Naive thymus-derived CD8-positive, alpha-beta T cell (primary cell): Measurements from ENCODE around the gene APOL2. TPM values are rescaled to one million over a fixed set of nuclear protein-coding genes. Genes with fewer than 3 reads are reported as not detected.

Experiments used
- ATAC-seq, 2 donors: fragments of 150-1000 bp; cut with Tn5 transposase in 1 of 2; sonication (Bioruptor Pico), chemical (Tn5 transposase) in 1 of 2; 1 replicate in 1 of 2; 2 replicates in 1 of 2; pipeline ENCODE4 v1.10.0; 2021; ENCODE audit warnings: mild to moderate bottlenecking in 2 of 2, moderate library complexity in 2 of 2
- POLR2A ChIA-PET: fragments of 350-600 bp; sonication (Branson Sonifier 250); formaldehyde crosslinking; loops from one replicate; lab custom pipeline; 2021; ENCODE audit warnings: antibody characterized with exemption; lab: Charles Lee
- DNase-seq, 10 donors: peaks; one replicate each; pipeline versions ENCODE4 v3.0.0 to v3.0.0-alpha.2; 2020 to 2022
- H3K27ac Mint-ChIP-seq, 10 donors: one replicate each; pipeline ENCODE4 v1.8.0; 2020 to 2022; ENCODE audit warnings: mild to moderate bottlenecking in 10 of 10, mixed read lengths in 10 of 10, moderate library complexity in 4 of 10, inconsistent platforms in 1 of 10
- H3K27me3 Mint-ChIP-seq, 5 donors: one replicate each; pipeline ENCODE4 v1.8.0; 2021 to 2022; ENCODE audit warnings: mixed read lengths in 5 of 5
- H3K36me3 Mint-ChIP-seq, 3 donors: one replicate each; pipeline ENCODE4 v1.8.0; 2020 to 2022; ENCODE audit warnings: mixed read lengths in 3 of 3, mild to moderate bottlenecking in 2 of 3, inconsistent platforms in 1 of 3
- H3K4me1 Mint-ChIP-seq, 4 donors: one replicate each; pipeline ENCODE4 v1.8.0; 2021 to 2022; ENCODE audit warnings: mixed read lengths in 4 of 4
- H3K4me3 Mint-ChIP-seq, 10 donors: one replicate each; pipeline ENCODE4 v1.8.0; 2020 to 2022; ENCODE audit warnings: mild to moderate bottlenecking in 10 of 10, mixed read lengths in 10 of 10, moderate library complexity in 6 of 10, inconsistent platforms in 1 of 10
- H3K9me3 Mint-ChIP-seq, 9 donors: one replicate each; pipeline ENCODE4 v1.8.0; 2020 to 2022; ENCODE audit warnings: mixed read lengths in 9 of 9, mild to moderate bottlenecking in 3 of 9, inconsistent platforms in 1 of 9, moderate library complexity in 1 of 9
- polyA plus RNA-seq, 3 donors: library from polyadenylated mRNA; unstranded; fragments of 300-500 nt; fragmentation: Illumina TruSeq; gene quantifications; one replicate each; pipeline ENCODE4 v1.2.3, GENCODE V29; 2021
- total RNA-seq, 8 experiments: library from RNA in 2 of 8; stranded (reverse) in 2 of 8; gene quantifications; one replicate each; pipeline ENCODE4 v1.2.3 and lab custom pipeline; 2021 to 2026

APOL2 gene
- 10 to 100 TPM; 58.3 to 64.1 TPM for total RNA-seq
- 10 to 100 TPM; 11.7 to 16.4 (median 16.3) TPM for polyA plus RNA-seq
- total RNA-seq (lab: John Stamatoyannopoulos, UW), result 25.3 to 56.1 (median 45.8) reads per million in 6 experiments

DNA sequence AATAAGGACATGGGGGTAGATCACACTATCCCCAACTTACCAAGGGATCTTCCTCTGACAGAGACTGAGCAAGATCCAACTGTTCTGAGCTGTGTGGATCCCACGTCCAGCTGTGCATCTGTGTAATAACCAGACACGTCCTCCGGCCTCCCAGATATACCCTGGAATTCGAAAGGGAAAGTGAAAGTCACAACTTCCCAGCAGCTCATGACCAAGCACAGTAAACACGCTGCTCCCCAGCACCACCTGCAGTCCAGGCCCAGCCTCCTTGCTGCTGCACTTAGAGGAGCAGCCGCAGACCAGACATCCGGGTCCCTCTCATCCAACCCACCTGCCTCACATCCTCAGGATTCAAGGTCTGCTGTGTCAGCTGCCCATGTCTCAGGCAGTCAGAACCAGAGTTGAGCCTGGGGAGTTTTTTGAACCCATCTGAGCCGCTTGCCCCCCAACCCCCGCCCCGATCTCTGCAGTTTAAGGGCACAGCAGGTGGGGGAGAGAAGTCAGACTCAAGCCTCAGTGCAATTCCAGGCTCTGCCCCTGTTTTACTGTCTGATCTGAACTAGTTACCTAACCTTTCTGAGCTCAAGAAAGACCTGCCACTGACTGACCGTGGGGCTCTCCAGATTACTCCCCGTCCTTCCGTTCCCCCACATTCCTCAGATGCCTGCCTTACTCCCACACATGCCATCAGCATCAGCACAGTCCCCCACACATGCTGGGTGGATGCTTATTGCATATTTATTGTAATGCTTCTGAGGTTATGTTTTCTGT is at the start of gene APOL2:
TSS of gene APOL2 (minus strand) at position 127 of the 771 bp plus-strand sequence. CDS start 6,365 bp downstream, outside the sequence.
- ATAC-seq, result peak; percentile 97 to 100
- POLR2A ChIA-PET, result interaction anchor here (0.6 to 1.8 kb wide), 9 partner anchors 13 to 592 kb away, joined by 3 to 10 read pairs (median 4); partner anchors contain the start of genes APOL1, APOL3, APOL6 and TXN2
- peaks cover 34 to 56% (median 54%) of the 10 kb centered on the region in 4 donors for H3K4me1 Mint-ChIP-seq

GRCh38 chr22:36288571-36289405 is 49.5 kb upstream of the APOL2 start:
- DNase-seq (no peak), ATAC-seq (no peak)
- Mint-ChIP-seq H3K27me3 (no peaks in the 10 kb centered on the region), H3K27ac (peak overlapping the region; percentile 88 to 98 (median 95)), H3K9me3 (peaks cover 0 to 12% (median 0%) of the 10 kb centered on the region in 9 donors), H3K36me3 (peaks cover 12 to 88% (median 34%) of the 10 kb centered on the region in 3 donors), H3K4me1 (peaks cover 30 to 58% (median 51%) of the 10 kb centered on the region in 4 donors), H3K4me3 (peak overlapping the region in 8 of 10 donors; percentile 18 to 89 (median 70))
- POLR2A ChIA-PET, result interaction anchor here (0.5 to 3.1 kb wide), 8 partner anchors 8 to 195 kb away, joined by 3 to 17 read pairs (median 5); partner anchors contain the start of gene TXN2

More for the DNA sequence above, at the start of gene APOL2:
- Mint-ChIP-seq H3K36me3 (peaks cover 16 to 33% (median 26%) of the 10 kb centered on the region in 3 donors), H3K9me3 (peaks cover 0 to 9% (median 4%) of the 10 kb centered on the region in 9 donors), H3K27ac (peak within 1 kb of the TSS; percentile 92 to 100 (median 98)), H3K27me3 (no peaks in the 10 kb centered on the region), H3K4me3 (peak within 1 kb of the TSS; percentile 91 to 100 (median 98))
- peak; percentile 70 to 88 (median 81) for DNase-seq

GRCh38 chr22:36287881-36288515 is 48.7 kb upstream of the APOL2 start:
- ATAC-seq (no peak), DNase-seq (no peak)
- Mint-ChIP-seq H3K4me3 (peak overlapping the region in 8 of 10 donors; percentile 18 to 82 (median 46)), H3K9me3 (peaks cover 0 to 12% (median 0%) of the 10 kb centered on the region in 9 donors), H3K36me3 (peaks cover 12 to 89% (median 34%) of the 10 kb centered on the region in 3 donors), H3K27ac (peak overlapping the region; percentile 51 to 96 (median 88)), H3K27me3 (no peaks in the 10 kb centered on the region), H3K4me1 (peaks cover 30 to 58% (median 51%) of the 10 kb centered on the region in 4 donors)
- POLR2A ChIA-PET, result interaction anchor here (0.5 to 3.1 kb wide), 8 partner anchors 7 to 254 kb away, joined by 3 to 17 read pairs (median 4); partner anchors contain the start of gene TXN2

DNA sequence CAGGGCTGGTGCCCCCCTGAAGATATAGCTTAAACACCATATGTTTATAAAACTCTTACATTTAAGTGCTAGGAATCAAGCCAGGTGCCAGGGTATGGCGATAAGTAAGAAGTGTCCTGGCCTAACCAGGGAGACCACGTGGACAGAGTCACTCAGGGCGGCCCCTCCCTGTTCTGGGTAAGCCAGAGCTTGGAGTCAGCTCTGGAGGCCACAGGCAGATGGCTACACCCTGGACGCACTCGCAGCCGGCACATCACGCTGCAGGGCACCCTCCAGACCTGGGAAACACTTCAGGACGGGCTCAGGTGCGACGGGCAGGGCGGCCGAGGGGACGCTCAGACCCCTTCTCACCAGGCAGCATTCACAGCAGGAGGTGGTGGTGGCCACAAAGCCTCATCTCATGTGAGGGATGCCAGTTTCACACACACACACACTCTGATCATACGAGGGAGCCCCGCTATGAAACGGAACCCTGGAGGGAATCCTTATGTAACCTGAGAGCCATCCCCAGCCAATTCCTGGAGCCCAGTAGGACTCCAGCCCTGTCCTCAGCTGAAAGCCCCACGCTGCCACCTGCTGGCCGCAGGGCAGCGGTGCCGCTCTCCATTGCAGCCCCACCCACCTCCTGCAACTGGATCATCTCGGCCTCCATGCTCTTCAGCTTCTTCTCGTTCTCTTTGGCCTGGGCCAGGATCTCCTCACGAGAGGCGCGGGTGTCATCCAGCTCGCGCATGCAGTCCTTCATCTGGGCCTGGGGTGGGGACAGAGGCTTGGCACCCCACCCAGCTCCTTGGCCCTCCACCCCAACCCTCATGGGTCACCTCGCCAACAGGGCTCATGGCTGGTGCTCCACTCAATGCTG is 47.0 kb upstream of the APOL2 start:
- Mint-ChIP-seq H3K4me1 (peaks cover 24 to 46% (median 40%) of the 10 kb centered on the region in 4 donors), H3K4me3 (peak overlapping the region in 6 of 10 donors; percentile 43 to 78 (median 66)), H3K36me3 (peaks cover 7 to 90% (median 25%) of the 10 kb centered on the region in 3 donors), H3K9me3 (peaks cover 0 to 4% (median 0%) of the 10 kb centered on the region in 9 donors), H3K27me3 (no peaks in the 10 kb centered on the region), H3K27ac (peak overlapping the region; percentile 77 to 95 (median 89))
- POLR2A ChIA-PET, result interaction anchor here (1.0 to 1.9 kb wide), 4 partner anchors 8 to 15 kb away, joined by 3 to 9 read pairs (median 5); no protein-coding TSS in a partner anchor
- peak; percentile 47 to 72 (median 67) for DNase-seq
- ATAC-seq, result peak; percentile 50 to 58

GRCh38 chr22:36285545-36285944 is 46.2 kb upstream of the APOL2 start:
- POLR2A ChIA-PET, result interaction anchor here (1.9 kb wide), 1 partner anchor 9 kb away, joined by 9 read pairs; no protein-coding TSS in a partner anchor
- ATAC-seq (no peak), DNase-seq (peak in 1 of 10 donors; percentile 59)
- H3K27me3 Mint-ChIP-seq, result no peaks in the 10 kb centered on the region
- H3K27ac Mint-ChIP-seq, result peak overlapping the region in 4 of 10 donors; percentile 22 to 95 (median 70)
- peaks cover 7 to 92% (median 24%) of the 10 kb centered on the region in 3 donors for H3K36me3 Mint-ChIP-seq
- H3K4me3 Mint-ChIP-seq, result no peak overlapping the region
- H3K4me1 Mint-ChIP-seq, result peaks cover 24 to 44% (median 39%) of the 10 kb centered on the region in 4 donors
- H3K9me3 Mint-ChIP-seq, result peaks cover 0 to 4% (median 0%) of the 10 kb centered on the region in 9 donors

GRCh38 chr22:36285017-36285416 is 45.7 kb upstream of the APOL2 start:
- no peak for ATAC-seq
- Mint-ChIP-seq H3K27me3 (no peaks in the 10 kb centered on the region), H3K4me1 (peaks cover 24 to 42% (median 37%) of the 10 kb centered on the region in 4 donors), H3K9me3 (peaks cover 0 to 2% (median 0%) of the 10 kb centered on the region in 9 donors), H3K27ac (peak overlapping the region in 2 of 10 donors; percentile 18 to 34), H3K36me3 (peaks cover 7 to 93% (median 24%) of the 10 kb centered on the region in 3 donors), H3K4me3 (no peak overlapping the region)
- POLR2A ChIA-PET, result interaction anchor here (1.7 to 1.9 kb wide), 2 partner anchors 10 kb away, joined by 6 to 9 read pairs; no protein-coding TSS in a partner anchor
- peak in 1 of 10 donors; percentile 34 for DNase-seq

GRCh38 chr22:36284171-36284571 is 44.8 kb upstream of the APOL2 start:
- POLR2A ChIA-PET, result interaction anchor here (1.2 to 1.7 kb wide), 3 partner anchors 9 to 44 kb away, joined by 3 to 6 read pairs (median 5); no protein-coding TSS in a partner anchor
- Mint-ChIP-seq H3K4me1 (peaks cover 20 to 33% (median 29%) of the 10 kb centered on the region in 4 donors), H3K27ac (peak overlapping the region in 7 of 10 donors; percentile 1 to 78 (median 53)), H3K36me3 (peaks cover 0 to 90% (median 17%) of the 10 kb centered on the region in 3 donors), H3K27me3 (no peaks in the 10 kb centered on the region), H3K9me3 (no peaks in the 10 kb centered on the region), H3K4me3 (peak overlapping the region in 1 of 10 donors; percentile 16)
- DNase-seq, result peak in 1 of 10 donors; percentile 24
- no peak for ATAC-seq

GRCh38 chr22:36282328-36282831 is 43.1 kb upstream of the APOL2 start:
- peak in 1 of 10 donors; percentile 63 for DNase-seq
- H3K36me3 Mint-ChIP-seq, result peaks cover 0 to 74% (median 16%) of the 10 kb centered on the region in 3 donors
- POLR2A ChIA-PET, result no interaction called here
- no peak overlapping the region for H3K4me3 Mint-ChIP-seq
- H3K9me3 Mint-ChIP-seq, result no peaks in the 10 kb centered on the region
- no peaks in the 10 kb centered on the region for H3K27me3 Mint-ChIP-seq
- H3K4me1 Mint-ChIP-seq, result peaks cover 12 to 30% (median 25%) of the 10 kb centered on the region in 4 donors
- peak overlapping the region in 2 of 10 donors; percentile 7 to 83 for H3K27ac Mint-ChIP-seq
- no peak for ATAC-seq

DNA sequence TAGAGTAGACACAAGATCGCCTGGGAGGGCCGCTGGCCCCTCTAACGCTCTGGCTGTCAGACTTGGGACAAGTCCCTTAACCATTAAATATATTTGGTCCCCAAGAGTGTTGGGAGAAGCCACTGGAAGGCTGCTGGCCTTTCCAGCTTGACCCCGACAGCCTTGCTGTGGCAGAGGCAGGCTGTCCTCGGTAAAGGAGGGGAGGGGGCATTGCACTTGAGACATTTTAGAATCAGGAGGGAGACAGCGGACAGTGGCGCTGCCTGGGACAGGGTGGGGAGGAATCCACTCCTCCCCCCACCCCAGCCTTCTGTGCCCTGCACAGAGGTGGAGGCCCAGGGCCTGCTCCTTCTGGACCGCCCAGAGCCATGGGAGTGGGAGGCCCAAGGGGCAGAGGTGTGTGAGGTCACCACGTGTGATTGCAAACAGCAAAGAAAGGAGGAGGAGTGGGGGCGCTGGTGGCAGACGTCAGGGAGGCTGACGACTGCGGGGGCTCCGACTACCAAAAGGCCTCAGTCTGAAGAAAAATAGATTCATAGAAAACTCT is 42.5 kb upstream of the APOL2 start:
- POLR2A ChIA-PET, result interaction anchor here (0.7 to 1.7 kb wide), 2 partner anchors 7 to 77 kb away, joined by 3 to 12 read pairs; no protein-coding TSS in a partner anchor
- no peak overlapping the region for H3K4me3 Mint-ChIP-seq
- no peak for DNase-seq
- H3K4me1 Mint-ChIP-seq, result peaks cover 11 to 30% (median 25%) of the 10 kb centered on the region in 4 donors
- H3K36me3 Mint-ChIP-seq, result peaks cover 0 to 69% (median 11%) of the 10 kb centered on the region in 3 donors
- no peaks in the 10 kb centered on the region for H3K9me3 Mint-ChIP-seq
- H3K27ac Mint-ChIP-seq, result peak overlapping the region in 4 of 10 donors; percentile 36 to 83 (median 58)
- ATAC-seq, result no peak
- H3K27me3 Mint-ChIP-seq, result no peaks in the 10 kb centered on the region

DNA sequence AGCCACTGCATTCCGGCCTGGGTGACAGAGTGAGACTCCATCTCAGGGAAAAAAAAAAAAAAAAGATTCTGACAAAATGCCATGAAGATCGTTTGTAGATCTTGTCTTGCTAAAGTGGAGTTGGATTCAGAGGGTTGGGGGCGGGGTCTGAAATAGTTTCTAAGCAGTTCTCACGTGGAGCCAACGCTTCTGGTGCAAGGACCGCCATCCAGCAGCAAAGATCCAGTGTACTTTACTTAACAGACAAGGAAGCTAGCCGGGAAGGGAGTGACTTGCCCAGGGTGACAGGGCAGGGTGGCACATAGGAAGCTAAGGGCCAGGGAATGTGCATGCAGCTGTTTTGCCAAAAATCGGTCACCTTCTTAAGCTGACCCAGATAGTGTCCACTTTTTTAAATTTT is 41.1 kb upstream of the APOL2 start:
- Mint-ChIP-seq H3K4me3 (peak overlapping the region in 1 of 10 donors; percentile 10), H3K4me1 (peaks cover 7 to 29% (median 25%) of the 10 kb centered on the region in 4 donors), H3K27me3 (no peaks in the 10 kb centered on the region), H3K9me3 (no peaks in the 10 kb centered on the region), H3K27ac (peak overlapping the region in 7 of 10 donors; percentile 38 to 91 (median 69)), H3K36me3 (peaks cover 0 to 57% (median 7%) of the 10 kb centered on the region in 3 donors)
- POLR2A ChIA-PET, result interaction anchor here (0.6 to 1.7 kb wide), 7 partner anchors 8 to 667 kb away, joined by 3 to 12 read pairs (median 4); partner anchors contain the start of gene TXN2
- ATAC-seq (no peak), DNase-seq (peak in 1 of 10 donors; percentile 62)
